ENCODE results near the gene TNXB.
"Not testable (repeated sequence)": the region's sequence is repeated elsewhere in the genome, so short reads cannot be mapped to it uniquely, and the experiment has no call there.

TNXB gene

DNA sequence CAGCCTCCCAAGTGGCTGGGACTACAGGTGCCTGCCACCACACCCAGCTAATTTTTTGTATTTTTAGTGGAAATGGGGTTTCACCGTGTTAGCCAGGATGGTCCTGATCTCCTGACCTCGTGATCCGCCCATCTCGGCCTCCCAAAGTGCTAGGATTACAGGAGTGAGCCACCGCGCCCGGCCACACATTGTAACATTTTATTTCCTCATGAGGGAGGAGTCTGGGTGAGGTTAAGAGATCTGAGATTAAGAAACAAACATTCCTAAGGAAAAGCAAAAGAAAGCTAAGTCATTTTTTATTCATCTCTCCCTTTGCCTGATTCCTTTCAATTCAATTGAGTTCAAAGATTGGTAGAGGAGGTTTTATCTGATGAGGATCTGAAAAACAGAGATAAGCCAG is 35.1 kb upstream of the TNXB start:
- not testable (repeated sequence) for H3K36me3 ChIP-seq (ENCODE audit: control insufficient read depth, insufficient read depth, low read length); H3K9ac ChIP-seq (ENCODE audit: low read length); H3K4me3 ChIP-seq (ENCODE audit: low read length); H3K79me2 ChIP-seq (ENCODE audit: control insufficient read depth, insufficient read depth, low read length); H3K27ac ChIP-seq (ENCODE audit: low read depth, low read length); H3K18ac ChIP-seq (ENCODE audit: low read length); H3K4ac ChIP-seq (ENCODE audit: low read depth, low read length); H2BK5ac ChIP-seq (ENCODE audit: low read length); H2AK5ac ChIP-seq (ENCODE audit: low read length); H3K4me1 ChIP-seq (ENCODE audit: control insufficient read depth, low read depth, low read length); H3K23ac ChIP-seq (ENCODE audit: low read length); H3K4me2 ChIP-seq (ENCODE audit: low read length); H3K56ac ChIP-seq (ENCODE audit: low read length); H3K79me1 ChIP-seq (ENCODE audit: low read length); H2BK15ac ChIP-seq (replicated peaks; ENCODE audit: low read depth); H4K5ac ChIP-seq (ENCODE audit: low read length); H2BK120ac ChIP-seq (ENCODE audit: low read depth, low read length); H3K27me3 ChIP-seq (ENCODE audit: insufficient read depth, low read length, poor library complexity); DNase-seq; H4K8ac ChIP-seq (ENCODE audit: low read depth, low read length)
- no CpG with 5 or more reads among the region's 7 CpGs for WGBS (ENCODE audit: extremely low coverage, insufficient coverage, low lambda C conversion rate)

DNA sequence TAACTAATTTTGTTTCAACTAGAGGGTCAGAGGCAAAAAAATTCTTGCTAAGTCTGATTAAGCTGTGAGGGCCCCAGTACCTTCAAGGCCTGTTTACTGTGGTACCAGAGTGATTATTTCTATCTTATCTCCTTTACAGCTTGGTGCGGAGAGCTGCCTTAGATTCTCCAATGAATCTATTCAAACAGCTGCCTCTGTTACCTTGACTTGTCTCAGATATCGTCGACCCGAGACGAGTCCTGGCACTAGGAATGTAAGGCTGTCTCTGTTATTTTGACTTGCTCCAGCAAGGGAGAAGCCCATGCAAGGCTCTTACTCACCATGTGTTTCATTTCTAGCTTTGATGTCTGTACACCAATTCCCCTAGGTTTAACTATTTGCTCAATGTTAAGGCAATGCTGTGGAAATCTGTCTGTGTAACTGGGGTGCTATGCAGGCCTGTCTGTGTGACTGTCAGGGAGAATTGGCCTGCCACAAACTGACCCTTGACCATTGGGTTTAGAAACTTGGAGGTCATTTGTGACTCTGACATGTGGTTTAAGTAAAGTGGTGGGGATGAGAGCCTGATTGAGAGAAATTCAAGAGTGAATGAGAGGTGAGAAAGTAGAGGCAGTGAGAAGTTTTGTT is 31.4 kb upstream of the TNXB start:
- no peak overlapping the region for H3K27ac ChIP-seq (ENCODE audit: low read depth, low read length)
- H3K4ac ChIP-seq (ENCODE audit: low read depth, low read length) = no peak overlapping the region
- H2BK120ac ChIP-seq (ENCODE audit: low read depth, low read length) = no peak overlapping the region
- H2BK15ac ChIP-seq (replicated peaks; ENCODE audit: low read depth) = no peak overlapping the region
- H3K79me2 ChIP-seq (ENCODE audit: control insufficient read depth, insufficient read depth, low read length) = no peaks in the 10 kb centered on the region
- no peak overlapping the region for H3K9ac ChIP-seq (ENCODE audit: low read length)
- H3K4me2 ChIP-seq (ENCODE audit: low read length) = no peak overlapping the region
- WGBS (ENCODE audit: extremely low coverage, insufficient coverage, low lambda C conversion rate) = no CpG with 5 or more reads among the region's 5 CpGs
- no peaks in the 10 kb centered on the region for H3K27me3 ChIP-seq (ENCODE audit: insufficient read depth, low read length, poor library complexity)
- H4K8ac ChIP-seq (ENCODE audit: low read depth, low read length) = no peak overlapping the region
- DNase-seq = no peak
- no peak overlapping the region for H2AK5ac ChIP-seq (ENCODE audit: low read length)
- H3K23ac ChIP-seq (ENCODE audit: low read length) = no peak overlapping the region
- no peak overlapping the region for H3K18ac ChIP-seq (ENCODE audit: low read length)
- no peak overlapping the region for H4K5ac ChIP-seq (ENCODE audit: low read length)
- no peak overlapping the region for H3K4me3 ChIP-seq (ENCODE audit: low read length)
- H3K56ac ChIP-seq (ENCODE audit: low read length) = no peak overlapping the region
- H3K79me1 ChIP-seq (ENCODE audit: low read length) = no peaks in the 10 kb centered on the region
- H3K4me1 ChIP-seq (ENCODE audit: control insufficient read depth, low read depth, low read length) = no peaks in the 10 kb centered on the region
- H3K36me3 ChIP-seq (ENCODE audit: control insufficient read depth, insufficient read depth, low read length) = no peaks in the 10 kb centered on the region
- no peak overlapping the region for H2BK5ac ChIP-seq (ENCODE audit: low read length)

DNA sequence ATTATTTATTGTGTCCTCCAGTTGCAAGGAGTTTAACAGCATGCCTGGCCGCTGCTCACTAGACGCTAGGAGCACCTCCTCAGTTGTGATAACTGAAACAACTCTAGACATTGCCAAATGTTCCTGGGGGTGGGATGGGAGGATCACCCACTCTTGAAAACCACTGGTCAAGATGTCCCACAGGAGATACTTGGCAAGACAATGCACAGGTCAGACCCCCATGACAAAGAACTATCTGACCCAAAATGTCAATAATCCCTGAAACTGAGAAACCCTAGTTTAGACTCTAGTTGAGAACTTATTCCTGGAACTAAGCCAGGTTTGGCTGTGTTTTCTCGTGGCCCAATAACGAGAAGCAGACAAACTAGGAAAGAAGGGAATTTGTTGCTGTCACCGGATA is 30.5 kb upstream of the TNXB start:
- no peak overlapping the region for H4K8ac ChIP-seq (ENCODE audit: low read depth, low read length)

DNA sequence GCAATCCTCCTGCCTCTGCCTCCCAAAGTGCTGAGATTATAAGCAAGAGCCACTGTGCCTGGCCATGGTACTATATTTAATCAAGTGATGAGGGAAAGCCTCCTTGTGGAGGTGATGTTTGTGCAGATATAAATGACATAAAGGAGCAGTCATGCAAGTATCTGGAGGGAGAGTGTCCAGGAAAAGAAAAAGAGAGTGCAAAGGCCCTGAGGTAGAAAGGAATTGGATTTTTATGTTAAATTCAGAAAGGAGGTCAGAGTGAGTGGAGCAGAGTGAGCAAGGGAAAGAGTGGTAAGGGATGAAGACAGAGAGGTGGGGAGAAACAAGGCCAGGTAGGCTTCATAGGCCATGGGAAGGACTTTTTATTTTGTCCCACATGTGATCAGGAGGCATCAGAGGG is 28.3 kb upstream of the TNXB start:
- no peaks in the 10 kb centered on the region for H3K36me3 ChIP-seq (ENCODE audit: control insufficient read depth, insufficient read depth, low read length)

More for the DNA sequence above, 30.5 kb upstream of the TNXB start:
- Histone ChIP-seq H2BK5ac (ENCODE audit: low read length) (no peak overlapping the region), H4K5ac (ENCODE audit: low read length) (no peak overlapping the region), H3K23ac (ENCODE audit: low read length) (no peak overlapping the region), H2BK120ac (ENCODE audit: low read depth, low read length) (no peak overlapping the region), H3K18ac (ENCODE audit: low read length) (no peak overlapping the region), H3K4me3 (ENCODE audit: low read length) (no peak overlapping the region), H3K27ac (ENCODE audit: low read depth, low read length) (no peak overlapping the region), H3K4me2 (ENCODE audit: low read length) (no peak overlapping the region), H3K56ac (ENCODE audit: low read length) (no peak overlapping the region), H3K27me3 (ENCODE audit: insufficient read depth, low read length, poor library complexity) (no peaks in the 10 kb centered on the region), H3K9ac (ENCODE audit: low read length) (no peak overlapping the region), H3K4me1 (ENCODE audit: control insufficient read depth, low read depth, low read length) (no peaks in the 10 kb centered on the region), H2AK5ac (ENCODE audit: low read length) (no peak overlapping the region), H3K36me3 (ENCODE audit: control insufficient read depth, insufficient read depth, low read length) (no peaks in the 10 kb centered on the region), H3K79me2 (ENCODE audit: control insufficient read depth, insufficient read depth, low read length) (no peaks in the 10 kb centered on the region), H2BK15ac (replicated peaks; ENCODE audit: low read depth) (no peak overlapping the region), H3K4ac (ENCODE audit: low read depth, low read length) (no peak overlapping the region), H3K79me1 (ENCODE audit: low read length) (no peaks in the 10 kb centered on the region)
- WGBS (ENCODE audit: extremely low coverage, insufficient coverage, low lambda C conversion rate) = no CpG with 5 or more reads among the region's 5 CpGs
- DNase-seq = no peak

DNA sequence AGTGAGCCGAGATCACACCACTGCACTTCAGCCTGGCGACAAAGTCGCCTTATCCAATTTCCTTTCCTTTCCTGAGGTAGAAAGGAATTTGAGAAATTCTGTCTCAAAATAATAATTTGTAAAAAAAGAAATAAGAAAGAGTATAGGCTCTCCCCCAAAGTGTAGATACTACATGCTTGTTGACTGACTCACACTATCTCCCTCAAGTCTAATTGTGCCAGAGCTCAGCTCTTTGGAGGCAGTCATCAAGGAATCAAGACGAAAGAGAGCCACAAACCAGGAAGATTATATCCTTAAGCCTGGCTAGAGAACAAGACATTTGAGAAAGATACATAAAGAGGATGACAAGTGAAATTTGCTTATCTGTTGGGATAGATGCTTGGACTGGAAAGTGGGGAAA is 24.6 kb upstream of the TNXB start:
- Histone ChIP-seq H3K4ac (ENCODE audit: low read depth, low read length) (no peak overlapping the region), H3K79me1 (ENCODE audit: low read length) (peaks cover 7% of the 10 kb centered on the region), H2AK5ac (ENCODE audit: low read length) (no peak overlapping the region), H2BK15ac (replicated peaks; ENCODE audit: low read depth) (no peak overlapping the region), H3K56ac (ENCODE audit: low read length) (no peak overlapping the region), H3K4me3 (ENCODE audit: low read length) (no peak overlapping the region), H3K27me3 (ENCODE audit: insufficient read depth, low read length, poor library complexity) (no peaks in the 10 kb centered on the region), H3K18ac (ENCODE audit: low read length) (no peak overlapping the region), H3K4me2 (ENCODE audit: low read length) (no peak overlapping the region), H3K79me2 (ENCODE audit: control insufficient read depth, insufficient read depth, low read length) (peaks cover 4% of the 10 kb centered on the region), H3K36me3 (ENCODE audit: control insufficient read depth, insufficient read depth, low read length) (no peaks in the 10 kb centered on the region), H3K4me1 (ENCODE audit: control insufficient read depth, low read depth, low read length) (peaks cover 5% of the 10 kb centered on the region), H2BK5ac (ENCODE audit: low read length) (no peak overlapping the region), H4K5ac (ENCODE audit: low read length) (no peak overlapping the region), H3K27ac (ENCODE audit: low read depth, low read length) (no peak overlapping the region), H2BK120ac (ENCODE audit: low read depth, low read length) (no peak overlapping the region), H3K9ac (ENCODE audit: low read length) (no peak overlapping the region), H3K23ac (ENCODE audit: low read length) (no peak overlapping the region), H4K8ac (ENCODE audit: low read depth, low read length) (no peak overlapping the region)
- no CpG with 5 or more reads among the region's 4 CpGs for WGBS (ENCODE audit: extremely low coverage, insufficient coverage, low lambda C conversion rate)
- DNase-seq = no peak

More for the DNA sequence above, 28.3 kb upstream of the TNXB start:
- Histone ChIP-seq H2BK120ac (ENCODE audit: low read depth, low read length) (no peak overlapping the region), H3K23ac (ENCODE audit: low read length) (no peak overlapping the region), H2AK5ac (ENCODE audit: low read length) (no peak overlapping the region), H3K56ac (ENCODE audit: low read length) (no peak overlapping the region), H4K5ac (ENCODE audit: low read length) (no peak overlapping the region), H4K8ac (ENCODE audit: low read depth, low read length) (no peak overlapping the region), H3K18ac (ENCODE audit: low read length) (no peak overlapping the region), H3K27ac (ENCODE audit: low read depth, low read length) (no peak overlapping the region), H3K4ac (ENCODE audit: low read depth, low read length) (no peak overlapping the region), H3K79me2 (ENCODE audit: control insufficient read depth, insufficient read depth, low read length) (no peaks in the 10 kb centered on the region), H2BK15ac (replicated peaks; ENCODE audit: low read depth) (no peak overlapping the region), H3K4me3 (ENCODE audit: low read length) (no peak overlapping the region), H3K9ac (ENCODE audit: low read length) (no peak overlapping the region), H2BK5ac (ENCODE audit: low read length) (no peak overlapping the region), H3K4me1 (ENCODE audit: control insufficient read depth, low read depth, low read length) (no peaks in the 10 kb centered on the region), H3K79me1 (ENCODE audit: low read length) (no peaks in the 10 kb centered on the region), H3K4me2 (ENCODE audit: low read length) (no peak overlapping the region), H3K27me3 (ENCODE audit: insufficient read depth, low read length, poor library complexity) (no peaks in the 10 kb centered on the region)
- DNase-seq = no peak

DNA sequence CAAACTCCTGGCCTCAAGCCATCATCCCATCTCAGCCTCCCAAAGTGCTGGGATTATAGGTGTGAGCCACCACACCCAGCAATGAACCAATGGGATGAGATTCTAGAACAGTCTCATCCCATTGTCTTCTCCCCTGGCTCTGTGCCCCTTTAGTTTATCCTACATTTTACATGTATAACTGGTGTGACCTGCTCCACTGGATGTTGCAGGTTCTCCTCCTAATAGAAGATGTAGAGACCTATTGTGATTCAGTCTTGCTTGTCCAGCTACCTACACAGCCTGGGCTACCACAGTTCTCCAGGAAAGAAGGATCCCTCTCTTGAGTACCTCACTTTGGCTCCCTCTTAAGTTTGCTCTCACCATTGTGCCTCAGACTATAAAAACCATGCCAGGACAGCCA is 23.0 kb upstream of the TNXB start:
- Histone ChIP-seq H2BK120ac (ENCODE audit: low read depth, low read length) (no peak overlapping the region), H3K79me1 (ENCODE audit: low read length) (peaks cover 12% of the 10 kb centered on the region), H3K18ac (ENCODE audit: low read length) (no peak overlapping the region), H2AK5ac (ENCODE audit: low read length) (no peak overlapping the region), H3K56ac (ENCODE audit: low read length) (no peak overlapping the region), H3K23ac (ENCODE audit: low read length) (no peak overlapping the region), H2BK15ac (replicated peaks; ENCODE audit: low read depth) (no peak overlapping the region), H4K8ac (ENCODE audit: low read depth, low read length) (no peak overlapping the region), H3K4me2 (ENCODE audit: low read length) (no peak overlapping the region), H4K5ac (ENCODE audit: low read length) (no peak overlapping the region), H3K4me3 (ENCODE audit: low read length) (no peak overlapping the region), H3K27ac (ENCODE audit: low read depth, low read length) (no peak overlapping the region), H3K36me3 (ENCODE audit: control insufficient read depth, insufficient read depth, low read length) (no peaks in the 10 kb centered on the region), H3K4me1 (ENCODE audit: control insufficient read depth, low read depth, low read length) (peaks cover 5% of the 10 kb centered on the region), H3K79me2 (ENCODE audit: control insufficient read depth, insufficient read depth, low read length) (peaks cover 4% of the 10 kb centered on the region), H3K4ac (ENCODE audit: low read depth, low read length) (no peak overlapping the region), H3K27me3 (ENCODE audit: insufficient read depth, low read length, poor library complexity) (no peaks in the 10 kb centered on the region), H3K9ac (ENCODE audit: low read length) (no peak overlapping the region), H2BK5ac (ENCODE audit: low read length) (no peak overlapping the region)
- DNase-seq = no peak
